Stimulated activated naive CD8-positive, alpha-beta T cell treated with anti-CD3 and anti-CD28 coated beads, Interleukin-15, amount 100 ng/mL, for 72 hours (primary cell): ENCODE data around the gene GOSR1.
A peak's percentile ranks its signal among the peaks of the same experiment; 100 is the strongest.
"Not testable (repeated sequence)": the region's sequence is repeated elsewhere in the genome, so short reads cannot be mapped to it uniquely, and the experiment has no call there.

ENCODE experiments used
- ATAC-seq: fragments of 150-1000 bp; cut with Tn5 transposase; 2 replicates; pipeline ENCODE4 v1.10.0; 2021; ENCODE audit warnings: mild to moderate bottlenecking, moderate library complexity
- DNase-seq, 2 donors: peaks; one replicate each; pipeline ENCODE4 v3.0.0; 2021 to 2022
- H3K27ac Mint-ChIP-seq, 2 donors: one replicate each; pipeline ENCODE4 v1.8.0; 2022; ENCODE audit warnings: mild to moderate bottlenecking in 2 of 2, mixed read lengths in 2 of 2, moderate library complexity in 2 of 2
- H3K27me3 Mint-ChIP-seq: one replicate; pipeline ENCODE4 v1.8.0; 2022; ENCODE audit warnings: mixed read lengths
- H3K4me1 Mint-ChIP-seq: one replicate; pipeline ENCODE4 v1.8.0; 2022; ENCODE audit warnings: mild to moderate bottlenecking, mixed read lengths
- H3K4me3 Mint-ChIP-seq, 2 donors: one replicate each; pipeline ENCODE4 v1.8.0; 2022; ENCODE audit warnings: mild to moderate bottlenecking in 2 of 2, mixed read lengths in 2 of 2, moderate library complexity in 1 of 2
- H3K9me3 Mint-ChIP-seq, 2 donors: one replicate each; pipeline ENCODE4 v1.8.0; 2022; ENCODE audit warnings: mixed read lengths in 2 of 2

Gene GOSR1

DNA sequence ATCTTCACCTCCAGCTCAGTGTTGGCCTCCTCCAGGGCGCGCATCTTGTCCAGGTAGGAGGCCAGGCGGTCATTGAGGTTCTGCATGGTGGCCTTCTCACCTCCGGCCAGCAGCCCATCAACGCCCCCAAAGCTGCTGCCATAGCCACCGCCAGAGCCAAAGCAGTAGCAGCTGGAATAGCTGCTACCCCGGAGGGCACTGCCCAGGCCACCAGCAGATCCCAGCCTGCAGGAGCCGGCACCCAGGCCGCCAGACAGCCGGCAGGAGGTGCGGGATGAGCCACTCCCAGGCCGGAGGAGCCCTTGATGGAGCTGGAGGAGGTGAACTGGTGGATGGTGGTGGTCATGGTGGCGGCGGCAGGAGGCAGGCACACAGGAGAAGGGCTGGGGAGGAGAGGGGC, 94.2 kb downstream of the GOSR1 start:
- H3K4me1 Mint-ChIP-seq, H3K4me3 Mint-ChIP-seq, ATAC-seq, H3K27ac Mint-ChIP-seq, H3K9me3 Mint-ChIP-seq, DNase-seq: not testable (repeated sequence)
- H3K27me3 Mint-ChIP-seq: peaks cover 36% of the 10 kb centered on the region

DNA sequence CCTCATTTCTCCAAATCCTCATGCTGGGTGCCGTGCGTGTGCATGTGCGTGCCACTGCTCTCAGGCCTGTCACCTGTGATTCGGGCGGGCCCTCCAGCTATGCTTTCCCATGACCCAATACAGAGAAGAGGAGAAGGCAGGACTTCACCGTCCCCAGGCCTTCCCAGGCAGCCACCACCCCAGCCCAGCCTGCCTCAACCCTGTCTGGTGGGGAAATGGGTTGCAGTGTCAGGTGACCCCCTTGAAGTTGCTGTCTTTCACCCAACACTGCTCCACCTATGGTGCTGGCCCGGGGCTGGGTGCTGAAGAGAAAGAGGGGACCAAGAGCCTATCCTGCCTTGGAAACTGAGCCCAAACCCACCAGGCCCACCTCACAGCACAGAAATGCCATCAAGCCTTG, 94.7 kb downstream of the GOSR1 start:
- ATAC-seq (no peak), DNase-seq (no peak)
- Mint-ChIP-seq H3K27me3 (peaks cover 31% of the 10 kb centered on the region), H3K9me3 (no peaks in the 10 kb centered on the region), H3K4me1 (no peaks in the 10 kb centered on the region), H3K4me3 (no peak overlapping the region), H3K27ac (no peak overlapping the region)

GRCh38 chr17:30572651-30573554, 95.7 kb downstream of the GOSR1 start:
- peak overlapping the region in 1 of 2 donors; percentile 36 for H3K27ac Mint-ChIP-seq
- H3K9me3 Mint-ChIP-seq, ATAC-seq: not testable (repeated sequence)

GRCh38 chr17:30573603-30574175, 96.5 kb downstream of the GOSR1 start:
- Mint-ChIP-seq H3K9me3 (no peaks in the 10 kb centered on the region), H3K4me1 (no peaks in the 10 kb centered on the region), H3K4me3 (no peak overlapping the region), H3K27ac (no peak overlapping the region), H3K27me3 (peaks cover 22% of the 10 kb centered on the region)
- ATAC-seq (no peak), DNase-seq (no peak)

More at GRCh38 chr17:30572651-30573554, 95.7 kb downstream of the GOSR1 start:
- DNase-seq, H3K4me3 Mint-ChIP-seq, H3K4me1 Mint-ChIP-seq: not testable (repeated sequence)
- H3K27me3 Mint-ChIP-seq: peaks cover 24% of the 10 kb centered on the region

DNA sequence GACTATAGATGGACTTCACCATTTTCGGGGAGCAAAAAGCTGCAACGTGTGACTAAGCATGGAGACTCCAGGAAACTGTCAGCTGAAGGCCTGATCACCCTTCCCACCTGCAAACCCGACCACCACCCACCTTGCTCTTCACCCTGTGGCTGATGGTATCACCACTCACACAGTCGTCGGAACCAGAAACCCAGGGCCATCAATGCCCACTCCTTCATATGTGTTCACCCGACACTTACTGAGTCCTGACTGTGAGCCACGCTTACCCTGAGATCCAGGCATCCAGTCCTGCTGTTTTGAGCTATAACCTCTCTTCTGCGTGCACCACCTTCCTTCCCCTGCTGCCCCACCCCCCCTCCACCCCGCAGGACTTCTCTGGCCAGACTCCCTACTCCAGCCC, 97.1 kb downstream of the GOSR1 start:
- H3K4me1 Mint-ChIP-seq, H3K27ac Mint-ChIP-seq, DNase-seq, ATAC-seq, H3K4me3 Mint-ChIP-seq, H3K9me3 Mint-ChIP-seq: not testable (repeated sequence)
- peaks cover 16% of the 10 kb centered on the region for H3K27me3 Mint-ChIP-seq

DNA sequence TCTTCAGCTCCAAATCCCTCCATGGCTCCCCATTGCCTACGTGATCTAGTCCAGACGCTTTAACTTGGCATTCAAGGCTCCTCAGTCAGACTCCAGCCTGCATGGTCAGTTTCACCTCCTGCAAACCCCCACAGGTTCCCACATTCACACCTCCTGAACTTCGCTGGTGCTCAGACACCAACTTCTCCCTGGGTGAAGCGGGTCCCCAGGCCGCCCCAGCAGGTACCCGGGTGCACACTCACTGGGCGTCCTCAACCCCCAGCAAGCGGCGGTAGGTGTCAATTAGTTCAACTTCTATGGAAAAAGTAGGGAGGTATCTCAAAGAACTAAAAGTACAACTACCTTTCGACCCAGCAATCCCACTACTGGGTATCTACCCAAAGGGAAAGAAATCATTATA, 97.6 kb downstream of the GOSR1 start:
- DNase-seq, H3K4me3 Mint-ChIP-seq, ATAC-seq: not testable (repeated sequence)

DNA sequence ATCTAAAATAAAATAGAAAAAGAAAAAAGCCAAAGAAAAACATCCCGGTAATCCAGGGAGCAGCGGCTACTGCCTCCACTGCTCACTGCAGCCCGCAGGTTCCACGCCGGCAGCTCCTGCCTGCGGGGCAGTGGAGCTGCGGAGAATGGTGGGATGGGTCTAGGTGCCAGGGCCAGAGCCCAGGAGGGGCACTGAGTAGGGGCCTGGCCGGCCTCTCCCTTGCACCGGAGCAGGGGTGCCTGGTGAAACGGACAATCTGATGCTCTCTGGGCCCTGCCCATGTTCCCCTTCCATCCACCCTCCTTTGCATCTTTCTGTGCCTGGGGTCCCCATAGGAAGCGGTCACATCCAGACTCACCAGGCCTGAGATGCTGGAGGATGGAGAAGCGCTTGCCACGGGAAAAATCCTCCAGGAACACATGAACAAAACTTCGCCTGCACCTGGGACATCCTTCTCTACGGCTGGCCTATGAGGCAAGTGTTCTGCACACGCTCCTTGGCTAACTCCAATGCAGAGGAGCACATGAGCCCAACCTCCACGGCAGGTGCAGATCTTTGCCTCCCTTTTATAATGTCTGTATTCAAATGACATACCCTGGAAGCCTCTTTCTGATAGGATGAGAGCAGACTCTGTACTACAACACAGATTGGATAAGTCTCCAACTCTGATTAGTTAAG, 98.6 kb downstream of the GOSR1 start:
- peaks cover 13% of the 10 kb centered on the region for H3K27me3 Mint-ChIP-seq
- DNase-seq: not testable (repeated sequence)

More for the DNA sequence above, 97.6 kb downstream of the GOSR1 start:
- H3K4me1 Mint-ChIP-seq, H3K27ac Mint-ChIP-seq, H3K9me3 Mint-ChIP-seq: not testable (repeated sequence)
- peaks cover 14% of the 10 kb centered on the region for H3K27me3 Mint-ChIP-seq

GRCh38 chr17:30576326-30576861, 99.2 kb downstream of the GOSR1 start:
- no peak overlapping the region for H3K27ac Mint-ChIP-seq
- ATAC-seq (no peak), DNase-seq (no peak)
- H3K4me3 Mint-ChIP-seq: no peak overlapping the region
- H3K27me3 Mint-ChIP-seq: peaks cover 7% of the 10 kb centered on the region
- no peaks in the 10 kb centered on the region for H3K9me3 Mint-ChIP-seq
- no peaks in the 10 kb centered on the region for H3K4me1 Mint-ChIP-seq

More for the DNA sequence above, 98.6 kb downstream of the GOSR1 start:
- H3K27ac Mint-ChIP-seq, H3K4me1 Mint-ChIP-seq, H3K9me3 Mint-ChIP-seq, ATAC-seq, H3K4me3 Mint-ChIP-seq: not testable (repeated sequence)
